Endothelial cell of umbilical vein (primary cell): ENCODE data around the gene CHMP4B. TPM values are rescaled to one million over a fixed set of nuclear protein-coding genes. Genes with fewer than 3 reads are reported as not detected.

ENCODE experiments used
- BruUV-seq: library from RNA; stranded (reverse); fragments of 400-500 nt; replicated peaks from 2 replicates; lab custom pipeline; 2021; lab: Mats Ljungman, UMichigan
- CTCF ChIA-PET: fragments of 300-600, 350-600 bp; sonication (Branson Sonifier 250); formaldehyde crosslinking; loops from one replicate; lab custom pipeline; 2021; ENCODE audit warnings: antibody characterized with exemption, inconsistent platforms; lab: Charles Lee
- POLR2A ChIA-PET: fragments of 300-600, 350-600 bp; sonication (Branson Sonifier 250); formaldehyde crosslinking; loops from one replicate; lab custom pipeline; 2021; ENCODE audit warnings: antibody characterized with exemption, inconsistent platforms; lab: Charles Lee
- DNase-seq: peaks from one replicate; pipeline ENCODE4 v3.0.0-alpha.2; 2011; ENCODE audit warnings: low read depth, low spot score
- FAIRE-seq: peaks from 2 replicates; lab custom pipeline; 2011; peaks lifted over from hg19 to GRCh38; lab: Jason Lieb, UNC
- H2AFZ ChIP-seq: 2 replicates; pipeline ENCODE4 v1.6.0; 2012; ENCODE audit warnings: low read depth, low read length, control low read depth, inconsistent platforms
- H3K27ac ChIP-seq: 2 replicates; pipeline ENCODE4 v1.5.1; 2011; ENCODE audit warnings: low read depth, mild to moderate bottlenecking, control low read depth, low read length, moderate library complexity; ENCODE audit not compliant: insufficient read depth
- H3K27me3 ChIP-seq, 2 experiments: 2 replicates each; pipeline versions ENCODE4 v1.6.0 to v1.6.1; 2011; ENCODE audit warnings: low read length in 2 of 2, mixed read lengths in 1 of 2; ENCODE audit not compliant: control insufficient read depth in 2 of 2, insufficient read depth in 2 of 2
- H3K36me3 ChIP-seq, 2 experiments: 2 replicates in 1 of 2; 3 replicates in 1 of 2; pipeline ENCODE4 v1.5.1; 2011; ENCODE audit warnings: low read length in 2 of 2, mild to moderate bottlenecking in 1 of 2, moderate library complexity in 1 of 2; ENCODE audit not compliant: control insufficient read depth in 2 of 2, insufficient read depth in 2 of 2; ENCODE audit errors: extremely low read depth in 1 of 2
- H3K4me1 ChIP-seq: 3 replicates; pipeline ENCODE4 v1.5.1; 2011; ENCODE audit warnings: mild to moderate bottlenecking, low read length; ENCODE audit not compliant: control insufficient read depth, insufficient read depth; ENCODE audit errors: extremely low read depth
- H3K4me2 ChIP-seq: 2 replicates; pipeline ENCODE4 v1.6.1; 2011; ENCODE audit warnings: low read length, control low read depth, mixed read lengths; ENCODE audit not compliant: insufficient read depth
- H3K4me3 ChIP-seq, 3 experiments: fragments of 200-600 bp in 1 of 3; sonication (generic), shearing (Covaris generic) in 1 of 3; replicated peaks in 1 of 3; 2 replicates each; pipeline ENCODE4 v1.5.1; 2011 to 2016; ENCODE audit warnings: control low read depth in 3 of 3, low read length in 3 of 3, mild to moderate bottlenecking in 2 of 3, inconsistent platforms in 1 of 3, low read depth in 1 of 3, moderate library complexity in 1 of 3; ENCODE audit not compliant: insufficient read depth in 1 of 3
- H3K79me2 ChIP-seq: 2 replicates; pipeline ENCODE4 v1.6.0; 2012; ENCODE audit warnings: low read length, inconsistent platforms; ENCODE audit not compliant: control insufficient read depth, insufficient read depth
- H3K9ac ChIP-seq: replicated peaks from 2 replicates; pipeline ENCODE3; 2011; ENCODE audit warnings: low read length, control low read depth; ENCODE audit not compliant: insufficient read depth; ENCODE audit errors: extremely low read depth
- H3K9me1 ChIP-seq: replicated peaks from 3 replicates; pipeline ENCODE4 v1.6.0; 2011; ENCODE audit warnings: mild to moderate bottlenecking, low read length; ENCODE audit not compliant: control insufficient read depth, insufficient read depth; ENCODE audit errors: extremely low read depth
- H3K9me3 ChIP-seq: replicated peaks from 2 replicates; pipeline ENCODE4 v1.5.1; 2012; ENCODE audit warnings: low read length, inconsistent platforms; ENCODE audit not compliant: control insufficient read depth, insufficient read depth
- H4K20me1 ChIP-seq: replicated peaks from 2 replicates; pipeline ENCODE3; 2011; ENCODE audit warnings: mild to moderate bottlenecking, low read length; ENCODE audit not compliant: control insufficient read depth, insufficient read depth; ENCODE audit errors: extremely low read depth
- CTCF ChIP-seq, 2 donors: IDR thresholded peaks; 1 replicate in 1 of 2; 2 replicates in 1 of 2; pipeline ENCODE4 v1.5.1; 2011; ENCODE audit warnings: low read length in 2 of 2, mild to moderate bottlenecking in 2 of 2, moderate library complexity in 2 of 2, control low read depth in 1 of 2, inconsistent platforms in 1 of 2, low read depth in 1 of 2; ENCODE audit not compliant: insufficient read depth in 1 of 2; ENCODE audit errors: extremely low read depth in 1 of 2
- EZH2 ChIP-seq: IDR thresholded peaks from 2 replicates; pipeline ENCODE4 v1.6.1; 2012; ENCODE audit warnings: borderline replicate concordance, low read depth, mild to moderate bottlenecking, moderate library complexity, low read length, inconsistent platforms; ENCODE audit not compliant: severe bottlenecking
- FOS ChIP-seq: IDR thresholded peaks from 2 replicates; pipeline ENCODE4 v1.6.1; 2011; ENCODE audit warnings: mild to moderate bottlenecking, low read length, moderate library complexity, borderline replicate concordance; ENCODE audit not compliant: insufficient read depth
- GATA2 ChIP-seq: IDR thresholded peaks from 2 replicates; pipeline ENCODE4 v1.7.0; 2011; ENCODE audit warnings: low read depth, mild to moderate bottlenecking, moderate library complexity, mixed read lengths, low read length; ENCODE audit not compliant: insufficient read length, insufficient read depth
- JUN ChIP-seq: IDR thresholded peaks from 2 replicates; pipeline ENCODE4 v1.6.1; 2011; ENCODE audit warnings: borderline replicate concordance, low read depth; ENCODE audit not compliant: insufficient read length, insufficient read depth
- MYC ChIP-seq: IDR thresholded peaks from one replicate; pipeline ENCODE4 v1.6.1; 2011; ENCODE audit warnings: mild to moderate bottlenecking, low read depth, low read length
- POLR2A ChIP-seq: IDR thresholded peaks from 2 replicates; pipeline ENCODE4 v1.6.1; 2012; ENCODE audit warnings: low read depth, mild to moderate bottlenecking, control low read depth, low read length
- POLR2AphosphoS5 ChIP-seq: IDR thresholded peaks from 2 replicates; pipeline ENCODE4 v1.6.1; 2012; ENCODE audit warnings: low read depth, mild to moderate bottlenecking, control low read depth, low read length, moderate library complexity; ENCODE audit not compliant: insufficient read depth
- dilution Hi-C: fragments of 300-500 bp; cut with MboI; formaldehyde crosslinking; loops from one replicate; pipeline ENCODE4 v1.15.0; 2019; ENCODE audit warnings: low sequenced_read_pairs; ENCODE audit not compliant: extremely low pct_ligation_motif_present
- intact Hi-C: fragments of 100-400 bp; cut with micrococcal nuclease; formaldehyde crosslinking; loops from one replicate; pipeline ENCODE4 v1.10.0; 2022
- polyA plus RNA-seq, 4 experiments: library from polyadenylated mRNA; depleted of rRNA in 3 of 4; stranded (reverse) in 3 of 4; unstranded in 1 of 4; fragments of >200 nt; gene quantifications; 2 replicates each; pipeline versions ENCODE4 v1.2.1 to v1.2.3, GENCODE V29; 2011 to 2012; ENCODE audit warnings: missing spikeins in 1 of 4
- total RNA-seq: library from RNA; stranded (reverse); gene quantifications from 2 replicates; pipeline ENCODE4 v1.2.3, GENCODE V29; 2021
- TF ChIP-seq, protein P1 (sequence below): IDR thresholded peaks from 2 replicates; pipeline ENCODE4 v1.6.1; 2011; ENCODE audit not compliant: insufficient read depth, insufficient read length

The CHMP4B gene
- total and polyA plus RNA-seq, 2 donors (not counting 3 experiments of a cell fraction or from before 2014, with no cell fraction given) = 64.7 to 112 TPM

DNA sequence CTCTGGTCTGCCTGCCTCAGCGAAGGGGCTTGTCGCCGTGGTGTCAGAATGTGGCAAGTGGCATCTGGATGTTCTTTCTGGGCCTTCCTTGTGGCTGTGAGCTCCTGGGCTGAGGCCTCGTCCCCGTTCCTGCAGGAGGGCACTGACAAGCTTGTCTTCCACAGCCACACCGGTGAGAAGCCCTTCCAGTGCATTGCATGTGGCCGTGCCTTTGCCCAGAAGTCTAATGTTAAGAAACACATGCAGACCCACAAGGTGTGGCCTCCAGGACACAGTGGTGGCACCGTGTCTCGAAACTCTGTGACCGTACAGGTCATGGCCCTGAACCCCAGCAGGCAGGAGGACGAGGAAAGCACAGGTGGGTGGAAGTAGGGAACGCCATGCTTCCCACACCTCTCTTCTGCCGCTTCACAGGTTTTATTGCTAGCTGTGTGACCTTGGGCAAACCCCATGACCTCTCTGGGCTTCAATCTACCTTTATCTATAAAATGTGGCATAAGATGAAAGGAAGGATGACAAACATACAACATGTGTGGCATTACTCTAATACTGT lies 49.4 kb upstream of the CHMP4B start:
- Histone ChIP-seq H3K4me2 (no peak overlapping the region), H3K9me3 (no peaks in the 10 kb centered on the region), H3K9ac (no peak overlapping the region), H3K4me1 (no peaks in the 10 kb centered on the region), H3K4me3 (no peak overlapping the region), H3K27me3 (no peaks in the 10 kb centered on the region), H3K9me1 (no peaks in the 10 kb centered on the region), H3K27ac (no peak overlapping the region), H4K20me1 (no peaks in the 10 kb centered on the region), H3K36me3 (peaks cover 0 to 1% of the 10 kb centered on the region in 2 experiments), H2AFZ (no peak overlapping the region), H3K79me2 (no peaks in the 10 kb centered on the region)
- dilution Hi-C loops (no loop called here), intact Hi-C loops (no loop called here)
- ChIA-PET CTCF (interaction anchor here (1.2 kb wide), 1 partner anchor 30 kb away, joined by 3 read pairs; no protein-coding TSS in a partner anchor), POLR2A (no interaction called here)
- BruUV-seq = no TSS peak
- DNase-seq (no peak), FAIRE-seq (no peak)
- TF ChIP-seq, protein P1, sequence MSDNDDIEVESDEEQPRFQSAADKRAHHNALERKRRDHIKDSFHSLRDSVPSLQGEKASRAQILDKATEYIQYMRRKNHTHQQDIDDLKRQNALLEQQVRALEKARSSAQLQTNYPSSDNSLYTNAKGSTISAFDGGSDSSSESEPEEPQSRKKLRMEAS = no peak
- TF ChIP-seq EZH2 (no peak), MYC (no peak), JUN (no peak), GATA2 (no peak), POLR2AphosphoS5 (no peak), POLR2A (no peak), CTCF (IDR thresholded peaks at IDR 0.05; ENCODE audit: extremely low read depth in 1 of 2, insufficient read depth in 1 of 2, low read depth in 1 of 2, low read length in 2 of 2) (no peak), FOS (no peak)
